Lower lobe of right lung (tissue), 2 donors: ENCODE results near the gene SBSN. TPM values are rescaled to one million over a fixed set of nuclear protein-coding genes. Genes with fewer than 3 reads are reported as not detected.
A peak's percentile ranks its signal among the peaks of the same experiment; 100 is the strongest.

Experiments
- ATAC-seq, 2 donors: fragments of 200-7000 bp; cut with Tn5 transposase; one replicate each; pipeline ENCODE4 v1.9.1; 2020 to 2022; ENCODE audit warnings: mild to moderate bottlenecking in 2 of 2, moderate library complexity in 2 of 2
- DNase-seq: peaks from one replicate; pipeline ENCODE4 v3.0.0-alpha.2; 2020
- H3K27ac ChIP-seq: fragments of 200-600 bp; one replicate; pipeline ENCODE4 v1.8.0; 2022
- H3K27me3 ChIP-seq: fragments of 200-600 bp; one replicate; pipeline ENCODE4 v1.8.0; 2022; ENCODE audit warnings: low read depth
- H3K36me3 ChIP-seq: fragments of 200-600 bp; one replicate; pipeline ENCODE4 v1.8.0; 2022; ENCODE audit warnings: mild to moderate bottlenecking
- H3K4me1 ChIP-seq: fragments of 200-600 bp; one replicate; pipeline ENCODE4 v1.8.0; 2022
- H3K4me3 ChIP-seq: fragments of 200-600 bp; one replicate; pipeline ENCODE4 v1.8.0; 2022; ENCODE audit warnings: mild to moderate bottlenecking
- H3K9me3 ChIP-seq: fragments of 200-600 bp; one replicate; pipeline ENCODE4 v1.8.0; 2022
- intact Hi-C: fragments of 100-400 bp; cut with DNase I; formaldehyde crosslinking; loops from one replicate; pipeline ENCODE4 v1.11.0; 2022
- total RNA-seq: library from RNA; stranded (reverse); fragmentation: NEBNext Ultra II Directional; extraction: Animal tissue kit (Norgen Biotek cat#: 25700); gene quantifications from one replicate; pipeline ENCODE4 v1.2.1, GENCODE V29; 2021
- TF ChIP-seq, protein P1 (sequence below): fragments of 200-600 bp; IDR thresholded peaks from one replicate; pipeline ENCODE4 v1.8.0; 2022; ENCODE audit warnings: antibody characterized with exemption, mild to moderate bottlenecking
- donor health status: DM: no; HTN: yes; CAD: no; lungs with severe emphysema.

SBSN gene
- total RNA-seq, 1 donor from 2014 or later = not detected

DNA sequence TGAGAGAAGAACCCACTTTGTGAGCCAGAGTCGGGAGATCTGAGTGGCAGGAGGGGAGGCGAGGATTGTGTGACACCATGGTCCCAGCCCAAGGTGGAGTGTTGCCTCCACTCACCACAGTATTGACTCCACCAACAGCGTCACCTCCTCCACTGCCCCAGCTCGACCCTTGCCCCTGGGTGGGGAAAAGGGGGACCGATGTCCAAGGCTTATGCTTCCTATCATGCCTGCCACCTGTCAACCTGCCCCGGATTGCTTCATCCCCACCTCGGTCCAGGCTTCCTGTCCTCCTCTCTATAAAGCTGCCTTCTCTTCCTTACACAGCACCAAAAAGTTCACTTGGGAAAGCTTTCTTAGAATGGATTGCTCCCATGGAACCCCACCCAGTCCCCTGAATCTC is 22.1 kb downstream of the SBSN start:
- intact Hi-C loops = no loop called here
- peaks cover 15% of the 10 kb centered on the region for H3K27me3 ChIP-seq
- TF ChIP-seq, protein P1, sequence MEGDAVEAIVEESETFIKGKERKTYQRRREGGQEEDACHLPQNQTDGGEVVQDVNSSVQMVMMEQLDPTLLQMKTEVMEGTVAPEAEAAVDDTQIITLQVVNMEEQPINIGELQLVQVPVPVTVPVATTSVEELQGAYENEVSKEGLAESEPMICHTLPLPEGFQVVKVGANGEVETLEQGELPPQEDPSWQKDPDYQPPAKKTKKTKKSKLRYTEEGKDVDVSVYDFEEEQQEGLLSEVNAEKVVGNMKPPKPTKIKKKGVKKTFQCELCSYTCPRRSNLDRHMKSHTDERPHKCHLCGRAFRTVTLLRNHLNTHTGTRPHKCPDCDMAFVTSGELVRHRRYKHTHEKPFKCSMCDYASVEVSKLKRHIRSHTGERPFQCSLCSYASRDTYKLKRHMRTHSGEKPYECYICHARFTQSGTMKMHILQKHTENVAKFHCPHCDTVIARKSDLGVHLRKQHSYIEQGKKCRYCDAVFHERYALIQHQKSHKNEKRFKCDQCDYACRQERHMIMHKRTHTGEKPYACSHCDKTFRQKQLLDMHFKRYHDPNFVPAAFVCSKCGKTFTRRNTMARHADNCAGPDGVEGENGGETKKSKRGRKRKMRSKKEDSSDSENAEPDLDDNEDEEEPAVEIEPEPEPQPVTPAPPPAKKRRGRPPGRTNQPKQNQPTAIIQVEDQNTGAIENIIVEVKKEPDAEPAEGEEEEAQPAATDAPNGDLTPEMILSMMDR = no peak

DNA sequence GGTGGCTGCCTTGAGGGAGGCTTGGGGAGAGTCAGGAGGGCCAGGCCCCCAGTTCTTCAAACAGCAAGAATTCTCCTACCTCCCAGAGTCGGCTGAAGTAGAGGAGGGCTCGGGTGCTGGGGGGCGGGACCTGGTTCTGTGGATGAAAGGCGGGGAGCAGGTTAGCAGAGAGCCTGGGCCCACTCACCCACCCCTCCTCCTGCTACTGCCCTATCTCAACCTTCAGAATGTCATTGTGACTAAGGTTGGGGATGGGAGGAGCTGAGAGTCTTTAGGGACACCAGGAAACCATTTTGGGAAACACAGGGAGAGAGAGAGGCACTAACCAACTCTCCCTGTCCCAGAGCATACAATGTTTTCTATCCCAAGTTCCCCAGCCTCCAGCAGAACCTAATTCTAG is 25.4 kb downstream of the SBSN start:
- DNase-seq = no peak
- Histone ChIP-seq H3K9me3 (no peaks in the 10 kb centered on the region), H3K27me3 (peaks cover 2% of the 10 kb centered on the region), H3K4me3 (no peak overlapping the region), H3K36me3 (no peaks in the 10 kb centered on the region), H3K4me1 (no peaks in the 10 kb centered on the region), H3K27ac (no peak overlapping the region)
- no peak for ATAC-seq
- intact Hi-C loops = no loop called here
- TF ChIP-seq, protein P1 = no peak

More for the DNA sequence above, 22.1 kb downstream of the SBSN start:
- Histone ChIP-seq H3K9me3 (no peaks in the 10 kb centered on the region), H3K36me3 (no peaks in the 10 kb centered on the region), H3K4me1 (peaks cover 12% of the 10 kb centered on the region), H3K4me3 (no peak overlapping the region), H3K27ac (no peak overlapping the region)
- DNase-seq (no peak), ATAC-seq (no peak)

DNA sequence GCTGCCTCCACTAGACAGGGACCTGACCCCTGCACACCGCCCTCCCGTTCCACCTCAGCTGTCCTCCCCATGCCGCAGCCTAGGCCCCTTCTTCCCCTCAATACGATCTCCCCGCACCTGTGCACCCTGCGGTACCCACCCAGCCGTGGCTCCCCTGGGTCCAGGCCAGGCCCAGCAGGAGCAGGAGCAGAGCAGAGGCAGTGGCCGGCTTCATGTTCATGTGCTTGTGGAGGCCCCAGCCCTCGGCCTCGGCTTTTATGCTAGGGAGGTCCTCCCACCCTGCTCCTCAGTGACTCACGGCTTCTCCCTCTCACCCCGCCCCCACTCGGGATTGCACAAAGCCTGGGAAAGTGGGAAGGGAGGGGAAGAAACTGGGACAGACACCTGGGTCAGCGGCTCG is 26.4 kb downstream of the SBSN start:
- intact Hi-C loops = no loop called here
- TF ChIP-seq, protein P1 = no peak
- H3K4me3 ChIP-seq = no peak overlapping the region
- H3K9me3 ChIP-seq = no peaks in the 10 kb centered on the region
- H3K27ac ChIP-seq = no peak overlapping the region
- DNase-seq (no peak), ATAC-seq (peak in 1 of 2 donors; percentile 15)
- no peaks in the 10 kb centered on the region for H3K27me3 ChIP-seq
- H3K36me3 ChIP-seq = no peaks in the 10 kb centered on the region
- H3K4me1 ChIP-seq = no peaks in the 10 kb centered on the region

DNA sequence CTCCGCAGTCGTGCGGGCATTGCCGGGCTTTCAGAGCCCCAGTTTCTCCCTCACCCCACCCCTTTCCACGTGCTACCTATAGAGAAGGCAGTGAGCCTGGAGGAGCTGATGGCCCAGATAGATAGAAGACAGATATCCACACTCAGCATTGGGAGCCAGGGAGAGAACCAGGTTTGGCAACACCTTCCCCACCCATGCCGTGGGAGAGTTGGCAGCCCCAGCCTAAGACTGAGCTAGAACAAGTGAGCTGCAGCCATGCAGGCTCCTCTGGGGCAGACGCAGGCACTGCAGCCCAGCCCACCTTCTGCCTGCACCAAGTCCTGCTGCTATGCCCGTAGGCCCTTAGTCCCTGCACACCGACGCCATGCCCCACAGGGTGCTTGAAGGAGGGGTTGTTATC is 27.5 kb downstream of the SBSN start:
- Histone ChIP-seq H3K4me1 (peaks cover 2% of the 10 kb centered on the region), H3K27me3 (no peaks in the 10 kb centered on the region), H3K27ac (no peak overlapping the region), H3K9me3 (no peaks in the 10 kb centered on the region), H3K36me3 (no peaks in the 10 kb centered on the region), H3K4me3 (no peak overlapping the region)
- TF ChIP-seq, protein P1 = no peak
- intact Hi-C loops = no loop called here
- no peak for DNase-seq
- no peak for ATAC-seq

DNA sequence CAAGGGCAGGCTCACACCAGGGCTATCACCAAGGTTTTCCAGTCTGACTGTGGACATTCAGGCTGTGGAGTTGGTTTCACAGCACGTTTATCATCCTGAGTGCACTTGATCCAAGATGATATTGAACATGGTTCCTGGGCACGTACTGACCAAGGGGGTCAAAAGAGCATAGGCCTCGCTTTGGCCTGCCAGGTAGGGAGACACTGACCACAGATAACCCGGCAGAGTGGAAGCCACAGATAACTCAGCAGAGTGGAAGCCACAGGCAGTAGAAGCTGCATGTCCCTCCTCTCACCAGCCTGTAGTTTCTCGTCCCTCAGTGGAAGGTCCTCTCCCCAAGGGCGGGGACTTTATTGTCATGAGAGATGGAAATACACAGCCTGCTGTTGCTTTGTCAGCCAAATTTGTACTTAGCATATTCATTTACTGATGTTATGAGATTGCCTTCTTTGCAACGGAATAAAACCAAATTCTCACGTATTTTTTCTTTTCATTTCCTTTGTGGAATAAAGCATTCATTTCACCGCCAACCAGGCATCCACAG is 29.1 kb downstream of the SBSN start:
- intact Hi-C loops = no loop called here

More for the DNA sequence above, 29.1 kb downstream of the SBSN start:
- Histone ChIP-seq H3K27ac (no peak overlapping the region), H3K36me3 (no peaks in the 10 kb centered on the region), H3K4me3 (no peak overlapping the region), H3K9me3 (no peaks in the 10 kb centered on the region), H3K4me1 (peaks cover 8% of the 10 kb centered on the region), H3K27me3 (peaks cover 3% of the 10 kb centered on the region)
- ATAC-seq (no peak), DNase-seq (no peak)
- TF ChIP-seq, protein P1 = no peak
